ENCODE measurements around the gene CSTB.
A peak's percentile ranks its signal among the peaks of the same experiment; 100 is the strongest.

The CSTB gene

GRCh38 chr21:43789276-43790009 lies 13.3 kb upstream of the CSTB start, which contains the start of gene RRP1:
Gene RRP1 (plus strand): TSS chr21:43789577. CDS start chr21:43789630, 53 bp downstream.
- DNase-seq = peak; percentile 53

- no peak for DNase-seq
Measured at GRCh38 chr21:43786807-43787440, 10.8 kb upstream of the CSTB start.

GRCh38 chr21:43786300-43786806 lies 10.2 kb upstream of the CSTB start:
- DNase-seq = no peak

GRCh38 chr21:43785134-43785533 lies 9.0 kb upstream of the CSTB start:
- DNase-seq = no peak

GRCh38 chr21:43783098-43783700 lies 7.1 kb upstream of the CSTB start:
- DNase-seq = no peak

GRCh38 chr21:43782431-43783097 lies 6.5 kb upstream of the CSTB start:
- DNase-seq = no peak

GRCh38 chr21:43781846-43782245 lies 5.7 kb upstream of the CSTB start:
- no peak for DNase-seq

- no peak for DNase-seq
Measured at GRCh38 chr21:43779660-43780059, 3.6 kb upstream of the CSTB start.

GRCh38 chr21:43778469-43779335 lies 2.6 kb upstream of the CSTB start:
- DNase-seq = no peak

- DNase-seq = no peak
Measured at GRCh38 chr21:43777953-43778352, 1.8 kb upstream of the CSTB start.

GRCh38 chr21:43775190-43775589 lies 918 bp downstream of the CSTB start:
- no peak for DNase-seq

- DNase-seq = no peak
Measured at GRCh38 chr21:43774163-43774562, 1.9 kb downstream of the CSTB start.

GRCh38 chr21:43772425-43772821 lies 3.7 kb downstream of the CSTB start:
- DNase-seq = no peak

- no peak for DNase-seq
Measured at GRCh38 chr21:43771698-43772424, 4.2 kb downstream of the CSTB start.

GRCh38 chr21:43771199-43771675 lies 4.9 kb downstream of the CSTB start:
- no peak for DNase-seq

GRCh38 chr21:43770066-43770655 lies 5.9 kb downstream of the CSTB start:
- DNase-seq = no peak

- DNase-seq = no peak
Measured at GRCh38 chr21:43769325-43769958, 6.7 kb downstream of the CSTB start.

- no peak for DNase-seq
Measured at GRCh38 chr21:43768868-43769167, 7.3 kb downstream of the CSTB start.

- no peak for DNase-seq
Measured at GRCh38 chr21:43767984-43768867, 7.9 kb downstream of the CSTB start.

- DNase-seq = no peak
Measured at GRCh38 chr21:43767498-43767983, 8.6 kb downstream of the CSTB start.
